Esophagus muscularis mucosa (tissue), 3 donors: ENCODE results near the gene COG7.

ENCODE experiments used
- POLR2A ChIP-seq: fragments of 450-650 bp; IDR thresholded peaks from one replicate; pipeline ENCODE4 v1.6.1; 2017; ENCODE audit warnings: antibody characterized with exemption, moderate library complexity, mild to moderate bottlenecking, low read depth
- TF ChIP-seq, protein P1 (sequence below), 3 experiments: fragments of 200-600 bp in 2 of 3; fragments of 450-650 bp in 1 of 3; sonication (generic) in 2 of 3; IDR thresholded peaks; one replicate each; pipeline ENCODE4 v1.5.1; 2017 to 2019; ENCODE audit warnings: antibody characterized with exemption in 3 of 3, mild to moderate bottlenecking in 2 of 3, moderate library complexity in 1 of 3

DNA sequence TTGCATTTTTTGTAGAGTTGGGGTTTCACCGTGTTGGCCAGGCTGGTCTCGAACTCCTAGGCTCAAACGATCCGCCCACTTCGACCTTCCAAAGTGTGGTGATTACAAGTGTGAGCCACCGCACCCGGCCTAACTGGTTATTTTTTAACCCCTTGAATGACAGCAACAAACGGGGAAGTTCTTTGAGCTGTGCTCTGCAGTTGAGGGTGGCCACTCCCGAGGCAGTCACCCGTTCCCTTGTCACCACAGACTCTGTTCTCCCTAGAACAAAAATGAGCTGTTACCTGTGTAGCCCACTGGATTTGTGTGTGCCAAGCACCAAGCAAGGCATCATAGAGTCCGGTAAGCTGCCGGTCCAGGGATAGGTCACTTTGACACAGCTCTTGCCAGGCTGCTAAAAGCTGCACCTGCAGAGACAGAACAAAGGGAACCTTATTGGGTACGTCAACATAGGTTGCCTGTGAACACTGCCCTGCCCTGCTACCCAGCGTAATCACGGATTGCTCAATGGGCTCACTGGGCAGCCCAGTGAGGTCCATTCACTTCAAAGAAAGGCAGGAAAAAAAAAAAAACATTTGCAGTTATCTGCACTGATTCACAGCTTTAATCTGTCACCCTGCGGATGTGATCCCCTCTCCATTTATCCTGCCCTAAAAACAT is 19.6 kb downstream of the COG7 start:
- TF ChIP-seq, protein P1, sequence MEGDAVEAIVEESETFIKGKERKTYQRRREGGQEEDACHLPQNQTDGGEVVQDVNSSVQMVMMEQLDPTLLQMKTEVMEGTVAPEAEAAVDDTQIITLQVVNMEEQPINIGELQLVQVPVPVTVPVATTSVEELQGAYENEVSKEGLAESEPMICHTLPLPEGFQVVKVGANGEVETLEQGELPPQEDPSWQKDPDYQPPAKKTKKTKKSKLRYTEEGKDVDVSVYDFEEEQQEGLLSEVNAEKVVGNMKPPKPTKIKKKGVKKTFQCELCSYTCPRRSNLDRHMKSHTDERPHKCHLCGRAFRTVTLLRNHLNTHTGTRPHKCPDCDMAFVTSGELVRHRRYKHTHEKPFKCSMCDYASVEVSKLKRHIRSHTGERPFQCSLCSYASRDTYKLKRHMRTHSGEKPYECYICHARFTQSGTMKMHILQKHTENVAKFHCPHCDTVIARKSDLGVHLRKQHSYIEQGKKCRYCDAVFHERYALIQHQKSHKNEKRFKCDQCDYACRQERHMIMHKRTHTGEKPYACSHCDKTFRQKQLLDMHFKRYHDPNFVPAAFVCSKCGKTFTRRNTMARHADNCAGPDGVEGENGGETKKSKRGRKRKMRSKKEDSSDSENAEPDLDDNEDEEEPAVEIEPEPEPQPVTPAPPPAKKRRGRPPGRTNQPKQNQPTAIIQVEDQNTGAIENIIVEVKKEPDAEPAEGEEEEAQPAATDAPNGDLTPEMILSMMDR (IDR thresholded peaks at IDR 0.05): no peak
- TF ChIP-seq POLR2A: no peak
